K562 (cell line): ENCODE data around the gene USB1. TPM values are rescaled to one million over a fixed set of nuclear protein-coding genes. Genes with fewer than 3 reads are reported as not detected.
A peak's percentile ranks its signal among the peaks of the same experiment; 100 is the strongest.

ENCODE experiments used
- BRD9 ChIP-seq: fragments of 450-650 bp; IDR thresholded peaks from 2 replicates; pipeline ENCODE4 v1.6.1; 2018; ENCODE audit warnings: low read depth; ENCODE audit not compliant: partially characterized antibody
- GABPB1 ChIP-seq: sonication (generic); formaldehyde crosslinking; IDR thresholded peaks from 2 replicates; pipeline ENCODE4 v1.8.0; 2022; ENCODE audit warnings: mild to moderate bottlenecking, missing genetic modification reagents
- MAFF ChIP-seq: IDR thresholded peaks from 2 replicates; pipeline ENCODE4 v1.6.1; 2012; ENCODE audit warnings: low read length, improper control_type of control experiment
- NR2C1 ChIP-seq, 2 experiments: fragments of 450-650 bp; IDR thresholded peaks; 2 replicates each; pipeline ENCODE4 v1.6.1; 2017; ENCODE audit warnings: mild to moderate bottlenecking in 2 of 2, antibody characterized with exemption in 1 of 2, inconsistent platforms in 1 of 2, missing compliant biosample characterization in 1 of 2, missing genetic modification characterization in 1 of 2
- ZKSCAN8 ChIP-seq: fragments of 200-800 bp; sonication (Bioruptor generic); IDR thresholded peaks from 2 replicates; pipeline ENCODE4 v1.6.1; 2016; ENCODE audit warnings: missing genetic modification characterization, missing compliant biosample characterization
- ZNF263 ChIP-seq: sonication (generic); formaldehyde crosslinking; IDR thresholded peaks from 2 replicates; pipeline ENCODE4 v1.8.0; 2022; ENCODE audit warnings: mild to moderate bottlenecking, missing genetic modification reagents, borderline replicate concordance
- polyA plus RNA-seq, 8 experiments: library from polyadenylated mRNA; depleted of rRNA in 4 of 8; stranded (reverse) in 5 of 8; unstranded in 3 of 8; fragments of >200 nt; fragmentation: Nextera tagmentation in 2 of 8; fragmentation: Illumina TruSeq in 1 of 8; extraction: Ambion mirVana in 2 of 8; extraction: Trizol in 1 of 8; gene quantifications; 2 replicates each; pipeline versions ENCODE4 v1.2.1 to v1.2.3, GENCODE V29; 2011 to 2014; ENCODE audit warnings: inconsistent platforms in 1 of 8, missing spikeins in 1 of 8
- total RNA-seq, 7 experiments: library from RNA; depleted of rRNA in 6 of 7; stranded (reverse); fragments of >200 nt in 6 of 7; fragmentation: Illumina TruSeq in 2 of 7; extraction: Trizol in 2 of 7; gene quantifications; 2 replicates each; pipeline versions ENCODE4 v1.2.1 to v1.2.3, GENCODE V29; 2011 to 2021; ENCODE audit warnings: low replicate concordance in 1 of 7
- TF ChIP-seq, protein P1 (sequence below): fragments of 250-450 bp; sonication (Bioruptor Pico); IDR thresholded peaks from 2 replicates; pipeline ENCODE4 v1.5.0; 2021; ENCODE audit warnings: mild to moderate bottlenecking, moderate library complexity
- TF ChIP-seq, protein P2 (sequence below): fragments of 150-350 bp; conservative IDR thresholded peaks from 2 replicates; pipeline ENCODE4 v1.6.1; 2014; ENCODE audit warnings: low read length
- TF ChIP-seq, protein P3 (sequence below): fragments of 450-650 bp; IDR thresholded peaks from 2 replicates; pipeline ENCODE4 v1.6.1; 2016; ENCODE audit warnings: mild to moderate bottlenecking, moderate library complexity

USB1 gene
- total and polyA plus RNA-seq, 9 of the 15 experiments (the other 6 are each of a cell fraction or from before 2014, with no cell fraction given), result 11.6 to 73.6 (median 19.4) TPM

DNA sequence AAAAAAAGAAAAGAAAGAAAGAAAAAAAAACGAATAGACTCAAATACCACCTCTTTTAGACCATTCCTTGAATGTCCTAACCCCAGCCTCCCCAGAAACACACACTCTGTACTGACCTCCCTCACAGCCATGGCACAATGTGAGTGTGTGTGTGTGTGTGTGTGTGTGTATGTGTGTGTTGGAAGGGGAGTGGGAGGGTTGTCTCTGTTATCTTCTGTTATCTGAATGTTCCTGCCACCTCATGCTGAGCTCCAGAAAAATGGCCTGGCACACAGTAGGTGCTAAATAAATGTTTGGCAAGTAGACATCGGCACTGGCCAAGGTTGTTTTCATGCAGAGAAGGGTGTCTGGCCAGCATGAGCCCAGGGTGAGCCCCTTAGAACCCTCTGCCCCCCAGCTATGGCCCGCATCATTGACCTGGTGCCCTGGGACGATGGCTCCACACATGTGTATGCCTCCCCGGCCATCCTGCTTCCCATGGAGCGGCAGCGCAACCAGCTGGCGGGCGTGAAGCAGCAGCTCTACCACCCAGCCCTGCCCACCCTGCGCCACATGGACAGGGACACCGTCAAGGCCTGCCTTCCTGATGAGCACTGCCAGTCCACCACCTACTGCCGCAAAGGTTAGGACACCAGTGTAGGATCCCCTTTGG, 23.7 kb upstream of the USB1 start (continued):
- TF ChIP-seq GABPB1 (CRISPR knock-in tag) (no peak), ZKSCAN8 (CRISPR knock-in tag) (peak; percentile 99), BRD9 (peak; percentile 21), ZNF263 (CRISPR knock-in tag) (no peak), NR2C1 (IDR thresholded peaks at IDR 0.05) (no peak), NR2C1 (tag; IDR thresholded peaks at IDR 0.05) (0 out of 2 replicates have a peak, but pooled peaks have one; percentile 8), MAFF (peak; percentile 6; the same call in 1 of the 2 replicates)
- TF ChIP-seq, protein P1, sequence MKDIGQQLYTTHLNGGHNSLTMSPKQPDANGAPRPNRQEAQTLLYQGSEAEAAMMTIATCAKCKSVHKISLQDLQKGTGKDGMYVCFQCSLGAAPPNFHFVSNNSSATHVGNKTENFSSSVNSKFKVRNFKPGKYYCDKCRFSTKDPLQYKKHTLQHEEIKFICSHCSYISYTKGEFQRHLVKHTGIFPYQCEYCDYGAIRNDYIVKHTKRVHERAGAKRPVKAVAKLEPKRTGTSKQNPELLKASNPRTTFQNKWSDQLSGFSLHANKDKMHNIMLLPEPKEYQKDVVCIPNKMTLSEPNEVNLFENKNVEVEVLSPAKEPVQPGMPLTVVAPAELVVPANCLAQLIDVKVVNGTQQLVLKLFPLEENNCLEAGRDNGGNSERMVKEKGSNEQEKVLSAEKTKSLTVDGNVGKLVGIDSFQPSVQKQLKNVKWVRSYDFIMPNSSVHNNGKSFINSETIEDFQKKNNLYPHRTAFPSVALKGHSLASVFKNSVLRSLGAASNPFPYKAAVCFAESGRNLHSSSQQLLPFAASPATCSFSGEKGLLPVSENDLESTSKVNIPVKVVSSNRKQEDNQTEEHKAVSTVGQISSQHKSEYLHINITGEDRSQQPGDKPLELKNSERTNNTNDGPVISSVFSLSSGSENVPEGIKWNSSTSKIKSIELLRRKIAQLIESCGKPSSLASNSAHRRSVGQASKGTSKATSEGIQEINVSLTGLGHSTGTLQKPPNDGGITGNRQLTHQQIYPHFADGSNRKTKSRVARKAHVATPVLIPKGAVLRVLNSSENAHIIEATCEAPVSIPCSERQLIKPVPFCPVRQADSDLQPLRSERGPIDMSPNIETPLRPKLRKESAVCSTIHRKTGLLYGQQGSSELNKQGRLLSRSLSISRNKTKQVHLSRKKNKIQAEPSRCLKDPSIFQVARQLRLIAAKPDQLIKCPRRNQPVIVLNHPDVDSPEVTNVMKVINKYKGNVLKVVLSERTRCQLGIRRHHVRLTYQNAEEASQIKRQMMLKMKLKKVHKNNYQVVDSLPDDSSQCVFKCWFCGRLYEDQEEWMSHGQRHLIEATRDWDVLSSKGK (CRISPR knock-in tag), result no peak
- TF ChIP-seq, protein P2, sequence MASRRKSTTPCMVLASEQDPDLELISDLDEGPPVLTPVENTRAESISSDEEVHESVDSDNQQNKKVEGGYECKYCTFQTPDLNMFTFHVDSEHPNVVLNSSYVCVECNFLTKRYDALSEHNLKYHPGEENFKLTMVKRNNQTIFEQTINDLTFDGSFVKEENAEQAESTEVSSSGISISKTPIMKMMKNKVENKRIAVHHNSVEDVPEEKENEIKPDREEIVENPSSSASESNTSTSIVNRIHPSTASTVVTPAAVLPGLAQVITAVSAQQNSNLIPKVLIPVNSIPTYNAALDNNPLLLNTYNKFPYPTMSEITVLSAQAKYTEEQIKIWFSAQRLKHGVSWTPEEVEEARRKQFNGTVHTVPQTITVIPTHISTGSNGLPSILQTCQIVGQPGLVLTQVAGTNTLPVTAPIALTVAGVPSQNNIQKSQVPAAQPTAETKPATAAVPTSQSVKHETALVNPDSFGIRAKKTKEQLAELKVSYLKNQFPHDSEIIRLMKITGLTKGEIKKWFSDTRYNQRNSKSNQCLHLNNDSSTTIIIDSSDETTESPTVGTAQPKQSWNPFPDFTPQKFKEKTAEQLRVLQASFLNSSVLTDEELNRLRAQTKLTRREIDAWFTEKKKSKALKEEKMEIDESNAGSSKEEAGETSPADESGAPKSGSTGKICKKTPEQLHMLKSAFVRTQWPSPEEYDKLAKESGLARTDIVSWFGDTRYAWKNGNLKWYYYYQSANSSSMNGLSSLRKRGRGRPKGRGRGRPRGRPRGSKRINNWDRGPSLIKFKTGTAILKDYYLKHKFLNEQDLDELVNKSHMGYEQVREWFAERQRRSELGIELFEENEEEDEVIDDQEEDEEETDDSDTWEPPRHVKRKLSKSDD, result no peak
- TF ChIP-seq, protein P3, sequence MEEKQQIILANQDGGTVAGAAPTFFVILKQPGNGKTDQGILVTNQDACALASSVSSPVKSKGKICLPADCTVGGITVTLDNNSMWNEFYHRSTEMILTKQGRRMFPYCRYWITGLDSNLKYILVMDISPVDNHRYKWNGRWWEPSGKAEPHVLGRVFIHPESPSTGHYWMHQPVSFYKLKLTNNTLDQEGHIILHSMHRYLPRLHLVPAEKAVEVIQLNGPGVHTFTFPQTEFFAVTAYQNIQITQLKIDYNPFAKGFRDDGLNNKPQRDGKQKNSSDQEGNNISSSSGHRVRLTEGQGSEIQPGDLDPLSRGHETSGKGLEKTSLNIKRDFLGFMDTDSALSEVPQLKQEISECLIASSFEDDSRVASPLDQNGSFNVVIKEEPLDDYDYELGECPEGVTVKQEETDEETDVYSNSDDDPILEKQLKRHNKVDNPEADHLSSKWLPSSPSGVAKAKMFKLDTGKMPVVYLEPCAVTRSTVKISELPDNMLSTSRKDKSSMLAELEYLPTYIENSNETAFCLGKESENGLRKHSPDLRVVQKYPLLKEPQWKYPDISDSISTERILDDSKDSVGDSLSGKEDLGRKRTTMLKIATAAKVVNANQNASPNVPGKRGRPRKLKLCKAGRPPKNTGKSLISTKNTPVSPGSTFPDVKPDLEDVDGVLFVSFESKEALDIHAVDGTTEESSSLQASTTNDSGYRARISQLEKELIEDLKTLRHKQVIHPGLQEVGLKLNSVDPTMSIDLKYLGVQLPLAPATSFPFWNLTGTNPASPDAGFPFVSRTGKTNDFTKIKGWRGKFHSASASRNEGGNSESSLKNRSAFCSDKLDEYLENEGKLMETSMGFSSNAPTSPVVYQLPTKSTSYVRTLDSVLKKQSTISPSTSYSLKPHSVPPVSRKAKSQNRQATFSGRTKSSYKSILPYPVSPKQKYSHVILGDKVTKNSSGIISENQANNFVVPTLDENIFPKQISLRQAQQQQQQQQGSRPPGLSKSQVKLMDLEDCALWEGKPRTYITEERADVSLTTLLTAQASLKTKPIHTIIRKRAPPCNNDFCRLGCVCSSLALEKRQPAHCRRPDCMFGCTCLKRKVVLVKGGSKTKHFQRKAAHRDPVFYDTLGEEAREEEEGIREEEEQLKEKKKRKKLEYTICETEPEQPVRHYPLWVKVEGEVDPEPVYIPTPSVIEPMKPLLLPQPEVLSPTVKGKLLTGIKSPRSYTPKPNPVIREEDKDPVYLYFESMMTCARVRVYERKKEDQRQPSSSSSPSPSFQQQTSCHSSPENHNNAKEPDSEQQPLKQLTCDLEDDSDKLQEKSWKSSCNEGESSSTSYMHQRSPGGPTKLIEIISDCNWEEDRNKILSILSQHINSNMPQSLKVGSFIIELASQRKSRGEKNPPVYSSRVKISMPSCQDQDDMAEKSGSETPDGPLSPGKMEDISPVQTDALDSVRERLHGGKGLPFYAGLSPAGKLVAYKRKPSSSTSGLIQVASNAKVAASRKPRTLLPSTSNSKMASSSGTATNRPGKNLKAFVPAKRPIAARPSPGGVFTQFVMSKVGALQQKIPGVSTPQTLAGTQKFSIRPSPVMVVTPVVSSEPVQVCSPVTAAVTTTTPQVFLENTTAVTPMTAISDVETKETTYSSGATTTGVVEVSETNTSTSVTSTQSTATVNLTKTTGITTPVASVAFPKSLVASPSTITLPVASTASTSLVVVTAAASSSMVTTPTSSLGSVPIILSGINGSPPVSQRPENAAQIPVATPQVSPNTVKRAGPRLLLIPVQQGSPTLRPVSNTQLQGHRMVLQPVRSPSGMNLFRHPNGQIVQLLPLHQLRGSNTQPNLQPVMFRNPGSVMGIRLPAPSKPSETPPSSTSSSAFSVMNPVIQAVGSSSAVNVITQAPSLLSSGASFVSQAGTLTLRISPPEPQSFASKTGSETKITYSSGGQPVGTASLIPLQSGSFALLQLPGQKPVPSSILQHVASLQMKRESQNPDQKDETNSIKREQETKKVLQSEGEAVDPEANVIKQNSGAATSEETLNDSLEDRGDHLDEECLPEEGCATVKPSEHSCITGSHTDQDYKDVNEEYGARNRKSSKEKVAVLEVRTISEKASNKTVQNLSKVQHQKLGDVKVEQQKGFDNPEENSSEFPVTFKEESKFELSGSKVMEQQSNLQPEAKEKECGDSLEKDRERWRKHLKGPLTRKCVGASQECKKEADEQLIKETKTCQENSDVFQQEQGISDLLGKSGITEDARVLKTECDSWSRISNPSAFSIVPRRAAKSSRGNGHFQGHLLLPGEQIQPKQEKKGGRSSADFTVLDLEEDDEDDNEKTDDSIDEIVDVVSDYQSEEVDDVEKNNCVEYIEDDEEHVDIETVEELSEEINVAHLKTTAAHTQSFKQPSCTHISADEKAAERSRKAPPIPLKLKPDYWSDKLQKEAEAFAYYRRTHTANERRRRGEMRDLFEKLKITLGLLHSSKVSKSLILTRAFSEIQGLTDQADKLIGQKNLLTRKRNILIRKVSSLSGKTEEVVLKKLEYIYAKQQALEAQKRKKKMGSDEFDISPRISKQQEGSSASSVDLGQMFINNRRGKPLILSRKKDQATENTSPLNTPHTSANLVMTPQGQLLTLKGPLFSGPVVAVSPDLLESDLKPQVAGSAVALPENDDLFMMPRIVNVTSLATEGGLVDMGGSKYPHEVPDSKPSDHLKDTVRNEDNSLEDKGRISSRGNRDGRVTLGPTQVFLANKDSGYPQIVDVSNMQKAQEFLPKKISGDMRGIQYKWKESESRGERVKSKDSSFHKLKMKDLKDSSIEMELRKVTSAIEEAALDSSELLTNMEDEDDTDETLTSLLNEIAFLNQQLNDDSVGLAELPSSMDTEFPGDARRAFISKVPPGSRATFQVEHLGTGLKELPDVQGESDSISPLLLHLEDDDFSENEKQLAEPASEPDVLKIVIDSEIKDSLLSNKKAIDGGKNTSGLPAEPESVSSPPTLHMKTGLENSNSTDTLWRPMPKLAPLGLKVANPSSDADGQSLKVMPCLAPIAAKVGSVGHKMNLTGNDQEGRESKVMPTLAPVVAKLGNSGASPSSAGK, result no peak
